SK-N-SH treated with all-trans-retinoic acid at 6 μM for 48 hours (cell line): ENCODE results near the gene RCBTB1.

Experiments
- CREB5 ChIP-seq: fragments of 250-450 bp; sonication (Bioruptor Pico); IDR thresholded peaks from 2 replicates; pipeline ENCODE4 v1.5.1; 2020; ENCODE audit warnings: low read depth, mild to moderate bottlenecking, moderate library complexity
- CSDC2 ChIP-seq: fragments of 250-450 bp; sonication (Bioruptor Pico); IDR thresholded peaks from 2 replicates; pipeline ENCODE4 v1.5.0; 2020; ENCODE audit warnings: mild to moderate bottlenecking, moderate library complexity
- ISL1 ChIP-seq: fragments of 250-450 bp; sonication (Bioruptor Pico); IDR thresholded peaks from 2 replicates; pipeline ENCODE4 v2.1.2; 2022; ENCODE audit warnings: mild to moderate bottlenecking, moderate library complexity
- OSR1 ChIP-seq: fragments of 250-450 bp; sonication (Bioruptor Pico); IDR thresholded peaks from 2 replicates; pipeline ENCODE4 v1.8.0; 2022; ENCODE audit warnings: moderate library complexity, mild to moderate bottlenecking, inconsistent platforms
- PATZ1 ChIP-seq: fragments of 250-450 bp; sonication (Bioruptor Pico); IDR thresholded peaks from 2 replicates; pipeline ENCODE4 v1.8.0; 2020; ENCODE audit warnings: mild to moderate bottlenecking, moderate library complexity, borderline replicate concordance
- PPARA ChIP-seq: fragments of 250-450 bp; sonication (Bioruptor Pico); IDR thresholded peaks from 2 replicates; pipeline ENCODE4 v1.5.0; 2020; ENCODE audit warnings: mild to moderate bottlenecking, borderline replicate concordance
- RARB ChIP-seq: fragments of 250-450 bp; sonication (Bioruptor Pico); IDR thresholded peaks from 2 replicates; pipeline ENCODE4 v1.8.0; 2021; ENCODE audit warnings: mild to moderate bottlenecking, moderate library complexity
- ZC3H10 ChIP-seq: fragments of 250-450 bp; sonication (Bioruptor Pico); IDR thresholded peaks from 2 replicates; pipeline ENCODE4 v1.5.1; 2021; ENCODE audit warnings: mild to moderate bottlenecking, moderate library complexity
- ZFP3 ChIP-seq: fragments of 250-450 bp; sonication (Bioruptor Pico); IDR thresholded peaks from 2 replicates; pipeline ENCODE4 v1.5.0; 2020; ENCODE audit warnings: mild to moderate bottlenecking, moderate library complexity
- ZNF70 ChIP-seq: fragments of 450-650 bp; formaldehyde crosslinking; IDR thresholded peaks from 2 replicates; pipeline ENCODE4 v1.5.0; 2020; ENCODE audit warnings: mild to moderate bottlenecking, moderate library complexity

- TF ChIP-seq ZNF70 (no peak), PPARA (no peak), RARB (no peak), OSR1 (CRISPR knock-in tag) (no peak), ZFP3 (CRISPR knock-in tag) (no peak), ISL1 (no peak), PATZ1 (no peak), ZC3H10 (no peak), CSDC2 (CRISPR knock-in tag) (no peak), CREB5 (CRISPR knock-in tag) (no peak)
Measured at GRCh38 chr13:49569993-49570689, 15.2 kb downstream of the RCBTB1 start.
